Fibroblast of pulmonary artery (primary cell): ENCODE data around the gene RELCH.
"Not testable (repeated sequence)": the region's sequence is repeated elsewhere in the genome, so short reads cannot be mapped to it uniquely, and the experiment has no call there.

ENCODE experiments used
- DNase-seq: peaks from one replicate; pipeline ENCODE4 v3.0.0-alpha.2; 2010; ENCODE audit warnings: low read depth
- H3K4me3 ChIP-seq: replicated peaks from 2 replicates; pipeline ENCODE4 v1.5.1; 2011; ENCODE audit warnings: low read depth, mild to moderate bottlenecking, control low read depth, low read length, moderate library complexity
- TF ChIP-seq, protein P1 (sequence below): IDR thresholded peaks from 2 replicates; pipeline ENCODE4 v1.5.1; 2011; ENCODE audit warnings: mild to moderate bottlenecking, control low read depth, low read length, inconsistent platforms; ENCODE audit errors: missing control alignments

The RELCH gene

DNA sequence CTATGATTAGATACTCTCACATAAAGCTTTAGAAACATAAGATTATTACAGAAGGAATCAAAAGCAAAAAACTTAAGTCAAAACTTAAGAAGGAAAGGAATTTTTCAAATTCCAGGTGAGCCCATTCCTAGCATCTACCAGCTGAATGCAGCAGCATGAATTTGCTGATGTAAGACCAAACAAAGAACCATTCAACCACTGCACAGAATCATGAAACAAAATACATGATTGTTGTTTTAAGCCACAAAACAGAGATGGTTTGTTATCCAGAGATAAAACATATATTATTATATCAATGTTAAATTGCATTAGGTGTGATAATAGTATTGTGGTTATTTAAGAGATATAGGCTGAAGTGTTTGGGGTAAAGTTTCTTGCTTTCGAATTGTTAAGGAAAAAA lies 29.2 kb upstream of the RELCH start:
- H3K4me3 ChIP-seq = no peak overlapping the region
- TF ChIP-seq, protein P1, sequence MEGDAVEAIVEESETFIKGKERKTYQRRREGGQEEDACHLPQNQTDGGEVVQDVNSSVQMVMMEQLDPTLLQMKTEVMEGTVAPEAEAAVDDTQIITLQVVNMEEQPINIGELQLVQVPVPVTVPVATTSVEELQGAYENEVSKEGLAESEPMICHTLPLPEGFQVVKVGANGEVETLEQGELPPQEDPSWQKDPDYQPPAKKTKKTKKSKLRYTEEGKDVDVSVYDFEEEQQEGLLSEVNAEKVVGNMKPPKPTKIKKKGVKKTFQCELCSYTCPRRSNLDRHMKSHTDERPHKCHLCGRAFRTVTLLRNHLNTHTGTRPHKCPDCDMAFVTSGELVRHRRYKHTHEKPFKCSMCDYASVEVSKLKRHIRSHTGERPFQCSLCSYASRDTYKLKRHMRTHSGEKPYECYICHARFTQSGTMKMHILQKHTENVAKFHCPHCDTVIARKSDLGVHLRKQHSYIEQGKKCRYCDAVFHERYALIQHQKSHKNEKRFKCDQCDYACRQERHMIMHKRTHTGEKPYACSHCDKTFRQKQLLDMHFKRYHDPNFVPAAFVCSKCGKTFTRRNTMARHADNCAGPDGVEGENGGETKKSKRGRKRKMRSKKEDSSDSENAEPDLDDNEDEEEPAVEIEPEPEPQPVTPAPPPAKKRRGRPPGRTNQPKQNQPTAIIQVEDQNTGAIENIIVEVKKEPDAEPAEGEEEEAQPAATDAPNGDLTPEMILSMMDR = no peak
- no peak for DNase-seq

DNA sequence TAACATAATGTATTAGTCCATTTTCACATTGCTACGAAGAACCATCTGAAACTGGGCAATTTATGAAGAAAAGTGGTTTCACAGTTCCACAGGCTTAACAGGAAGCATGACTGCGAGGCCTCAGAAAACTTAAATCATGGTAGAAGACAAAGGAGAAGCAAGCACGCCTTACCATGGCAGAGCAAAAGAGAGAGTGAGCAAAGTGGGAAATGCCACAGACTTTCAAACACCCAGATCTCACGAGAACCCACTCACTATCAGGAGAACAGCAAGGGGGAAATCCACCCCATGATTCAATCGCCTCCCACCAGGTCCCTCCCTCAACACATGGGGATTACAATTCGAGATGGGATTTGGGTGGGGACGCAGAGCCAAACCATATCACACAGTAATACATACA lies 22.7 kb upstream of the RELCH start:
- DNase-seq = no peak
- TF ChIP-seq, protein P1 = no peak
- H3K4me3 ChIP-seq = no peak overlapping the region

DNA sequence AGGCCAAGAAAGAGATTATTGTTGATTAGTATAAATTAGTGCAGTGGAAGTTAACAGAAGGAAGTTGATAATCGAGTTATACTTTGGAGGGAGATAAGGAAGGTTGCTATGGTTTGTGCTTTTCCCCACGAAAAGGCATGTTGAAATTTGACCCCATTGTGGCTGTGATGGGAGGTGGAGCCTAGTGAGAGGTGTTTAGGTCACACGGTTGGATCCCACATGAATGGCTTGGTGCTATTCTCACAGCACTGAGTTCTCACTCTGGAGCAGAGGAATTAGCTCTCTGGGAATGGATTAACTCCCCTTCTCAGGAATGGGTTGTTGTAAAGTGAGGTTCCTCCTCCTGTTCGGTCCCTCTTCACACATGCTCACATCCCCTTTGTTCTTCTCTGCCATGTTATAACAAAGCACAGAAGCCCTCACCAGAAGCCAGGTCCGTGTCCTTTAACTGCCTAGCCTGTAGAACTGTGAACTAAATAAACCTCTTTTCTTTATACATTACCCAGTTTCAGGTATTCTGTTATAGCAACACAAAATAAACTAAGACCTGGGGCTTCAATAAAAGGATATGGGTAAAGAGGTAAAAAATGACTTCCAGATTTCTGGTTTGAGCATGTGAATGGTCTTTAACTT lies 22.1 kb upstream of the RELCH start:
- no peak overlapping the region for H3K4me3 ChIP-seq
- TF ChIP-seq, protein P1 = no peak
- DNase-seq = no peak

DNA sequence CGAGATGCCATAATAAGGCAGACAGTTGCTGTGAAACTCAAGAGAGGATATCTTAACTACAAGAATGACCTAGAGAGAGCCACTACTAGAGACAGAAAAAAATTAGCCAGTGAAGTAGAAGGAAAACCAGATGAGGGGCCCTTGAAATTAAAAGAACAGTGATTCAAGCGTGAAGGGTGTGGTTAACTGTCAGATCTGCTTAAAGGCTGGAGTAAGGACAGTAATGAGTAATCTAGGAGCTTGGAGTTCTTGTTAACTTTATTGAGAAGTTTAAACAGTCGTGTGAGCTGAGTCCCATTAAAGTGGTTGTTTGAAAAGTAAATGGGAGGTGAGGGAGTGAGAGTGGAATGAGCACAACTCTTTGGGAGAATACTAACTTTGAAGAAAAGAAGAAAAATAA lies 21.5 kb upstream of the RELCH start:
- TF ChIP-seq, protein P1 = no peak
- no peak overlapping the region for H3K4me3 ChIP-seq
- DNase-seq = no peak

DNA sequence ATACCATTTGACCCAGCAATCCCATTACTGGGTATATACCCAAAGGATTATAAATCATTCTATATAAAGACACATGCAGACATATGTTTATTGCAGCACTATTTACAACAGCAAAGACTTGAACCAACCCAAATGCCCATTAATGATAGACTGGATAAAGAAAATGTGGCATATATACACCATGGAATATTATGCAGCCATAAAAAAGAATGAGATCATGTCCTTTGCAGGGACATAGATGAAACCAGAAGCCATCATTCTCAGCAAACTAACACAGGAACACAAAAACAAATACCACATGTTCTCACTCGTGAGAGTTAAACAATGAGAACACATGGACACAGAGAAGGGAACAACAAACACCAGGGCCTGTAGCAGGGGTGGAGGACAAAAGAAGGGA lies 20.5 kb upstream of the RELCH start:
- DNase-seq, H3K4me3 ChIP-seq: not testable (repeated sequence)

DNA sequence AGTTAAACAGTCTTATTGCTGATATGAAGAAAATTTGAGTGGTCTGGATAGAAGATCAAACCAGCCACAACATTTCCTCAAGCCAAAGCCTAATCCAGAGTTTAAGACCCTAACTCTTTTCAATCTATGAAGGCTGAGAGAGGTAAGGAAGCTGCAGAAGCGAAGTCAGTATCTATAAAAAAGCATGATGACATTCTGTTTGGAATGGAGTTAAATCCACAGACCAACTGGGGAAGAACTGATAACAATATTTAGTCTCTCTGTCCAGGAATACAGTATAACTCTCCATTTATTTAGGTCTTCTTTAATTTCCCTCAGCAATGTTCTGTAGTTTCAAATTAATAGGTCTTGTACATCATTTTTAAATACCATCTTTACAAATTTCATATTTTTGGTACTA lies 16.2 kb upstream of the RELCH start:
- TF ChIP-seq, protein P1 = no peak
- no peak for DNase-seq
- no peak overlapping the region for H3K4me3 ChIP-seq

DNA sequence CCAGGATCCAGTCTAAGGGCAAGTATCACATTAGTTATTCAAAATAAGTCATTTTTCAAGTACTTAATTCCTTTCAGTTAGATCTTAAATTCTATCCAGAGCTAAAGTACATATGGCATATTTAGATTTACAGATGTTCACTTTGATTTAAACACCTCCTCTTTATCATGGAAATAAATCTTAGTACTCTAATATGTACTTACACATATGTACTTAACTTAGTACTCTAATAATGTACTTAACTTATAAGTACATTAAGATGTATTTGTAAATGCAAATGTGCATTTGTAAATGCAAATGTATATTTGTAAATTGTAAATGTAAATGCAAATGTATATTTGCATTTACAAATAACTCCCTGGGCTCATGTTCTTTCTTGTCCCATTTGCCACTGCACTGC lies 14.8 kb upstream of the RELCH start:
- TF ChIP-seq, protein P1 = no peak
- no peak for DNase-seq
- no peak overlapping the region for H3K4me3 ChIP-seq
